HEK293 (cell line): ENCODE data around the gene PIGN.

Source experiments
- KLF9 ChIP-seq: fragments of 450-650 bp; formaldehyde crosslinking; IDR thresholded peaks from 2 replicates; pipeline ENCODE4 v1.5.1; 2016; ENCODE audit warnings: missing biosample characterization, missing genetic modification characterization, low read depth
- MZF1 ChIP-seq: fragments of 450-650 bp; formaldehyde crosslinking; IDR thresholded peaks from 2 replicates; pipeline ENCODE4 v1.5.1; 2017; ENCODE audit warnings: missing biosample characterization, missing genetic modification characterization, borderline replicate concordance
- PBX3 ChIP-seq: sonication (generic); formaldehyde crosslinking; IDR thresholded peaks from 2 replicates; pipeline ENCODE4 v1.8.1; 2022; ENCODE audit warnings: mild to moderate bottlenecking, moderate library complexity, missing genetic modification reagents
- PRDM10 ChIP-seq: fragments of 450-650 bp; formaldehyde crosslinking; IDR thresholded peaks from 2 replicates; pipeline ENCODE4 v1.5.1; 2016; ENCODE audit warnings: missing biosample characterization, missing genetic modification characterization
- SCRT2 ChIP-seq: fragments of 450-650 bp; formaldehyde crosslinking; IDR thresholded peaks from 2 replicates; pipeline ENCODE4 v1.5.1; 2016; ENCODE audit warnings: missing biosample characterization, missing genetic modification characterization
- SP2 ChIP-seq: fragments of 450-650 bp; formaldehyde crosslinking; IDR thresholded peaks from 2 replicates; pipeline ENCODE4 v1.5.1; 2016; ENCODE audit warnings: missing biosample characterization, missing genetic modification characterization
- SP3 ChIP-seq: fragments of 450-650 bp; formaldehyde crosslinking; IDR thresholded peaks from 2 replicates; pipeline ENCODE4 v1.5.1; 2016; ENCODE audit warnings: missing biosample characterization, missing genetic modification characterization
- YY2 ChIP-seq: fragments of 450-650 bp; formaldehyde crosslinking; IDR thresholded peaks from 2 replicates; pipeline ENCODE4 v1.5.1; 2016; ENCODE audit warnings: missing biosample characterization, missing genetic modification characterization
- ZBTB20 ChIP-seq: fragments of 450-650 bp; formaldehyde crosslinking; IDR thresholded peaks from 2 replicates; pipeline ENCODE4 v1.5.1; 2016; ENCODE audit warnings: missing biosample characterization, missing genetic modification characterization
- ZBTB26 ChIP-seq: fragments of 450-650 bp; formaldehyde crosslinking; optimal IDR thresholded peaks from 2 replicates; pipeline ENCODE3; 2016; ENCODE audit warnings: missing biosample characterization, mild to moderate bottlenecking, missing genetic modification characterization
- ZBTB44 ChIP-seq: fragments of 450-650 bp; IDR thresholded peaks from 2 replicates; pipeline ENCODE4 v1.5.1; 2018; ENCODE audit warnings: missing biosample characterization, mild to moderate bottlenecking, missing genetic modification characterization
- ZBTB6 ChIP-seq: fragments of 450-650 bp; formaldehyde crosslinking; IDR thresholded peaks from 2 replicates; pipeline ENCODE4 v1.5.1; 2017; ENCODE audit warnings: missing biosample characterization, missing genetic modification characterization
- ZFHX2 ChIP-seq: fragments of 450-650 bp; formaldehyde crosslinking; conservative IDR thresholded peaks from 2 replicates; pipeline ENCODE4 v1.5.1; 2016; ENCODE audit warnings: missing biosample characterization, missing genetic modification characterization
- ZFP69B ChIP-seq: fragments of 450-650 bp; formaldehyde crosslinking; IDR thresholded peaks from 2 replicates; pipeline ENCODE4 v1.5.1; 2016; ENCODE audit warnings: missing biosample characterization, missing genetic modification characterization
- ZNF140 ChIP-seq: fragments of 450-650 bp; formaldehyde crosslinking; IDR thresholded peaks from 2 replicates; pipeline ENCODE4 v1.5.1; 2016; ENCODE audit warnings: missing biosample characterization, missing genetic modification characterization
- ZNF23 ChIP-seq: fragments of 450-650 bp; formaldehyde crosslinking; IDR thresholded peaks from 2 replicates; pipeline ENCODE4 v1.5.1; 2016; ENCODE audit warnings: missing biosample characterization, missing genetic modification characterization, borderline replicate concordance
- ZNF510 ChIP-seq: fragments of 450-650 bp; formaldehyde crosslinking; IDR thresholded peaks from 2 replicates; pipeline ENCODE4 v1.5.1; 2018; ENCODE audit warnings: mild to moderate bottlenecking, missing genetic modification characterization, missing biosample characterization; ENCODE audit not compliant: insufficient replicate concordance
- ZNF514 ChIP-seq: fragments of 450-650 bp; formaldehyde crosslinking; IDR thresholded peaks from 2 replicates; pipeline ENCODE4 v1.5.1; 2016; ENCODE audit warnings: missing biosample characterization, missing genetic modification characterization
- ZNF521 ChIP-seq: fragments of 450-650 bp; formaldehyde crosslinking; IDR thresholded peaks from 2 replicates; pipeline ENCODE4 v1.5.1; 2017; ENCODE audit warnings: missing biosample characterization, mild to moderate bottlenecking, missing genetic modification characterization
- ZNF548 ChIP-seq: fragments of 450-650 bp; formaldehyde crosslinking; IDR thresholded peaks from 2 replicates; pipeline ENCODE4 v1.5.1; 2016; ENCODE audit warnings: missing biosample characterization, missing genetic modification characterization
- ZNF561 ChIP-seq: fragments of 450-650 bp; IDR thresholded peaks from 2 replicates; pipeline ENCODE4 v1.5.1; 2018; ENCODE audit warnings: missing biosample characterization, missing genetic modification characterization, borderline replicate concordance
- ZNF585B ChIP-seq: fragments of 450-650 bp; formaldehyde crosslinking; IDR thresholded peaks from 2 replicates; pipeline ENCODE4 v1.5.1; 2016; ENCODE audit warnings: missing biosample characterization, missing genetic modification characterization
- ZNF664 ChIP-seq: fragments of 450-650 bp; formaldehyde crosslinking; IDR thresholded peaks from 2 replicates; pipeline ENCODE4 v1.5.1; 2016; ENCODE audit warnings: missing biosample characterization, missing genetic modification characterization
- ZNF670 ChIP-seq: fragments of 450-650 bp; formaldehyde crosslinking; IDR thresholded peaks from 2 replicates; pipeline ENCODE4 v1.5.1; 2016; ENCODE audit warnings: missing biosample characterization, missing genetic modification characterization, low read depth
- ZNF747 ChIP-seq: fragments of 450-650 bp; formaldehyde crosslinking; IDR thresholded peaks from 2 replicates; pipeline ENCODE4 v1.5.1; 2016; ENCODE audit warnings: missing biosample characterization, missing genetic modification characterization
- ZNF843 ChIP-seq: fragments of 450-650 bp; formaldehyde crosslinking; IDR thresholded peaks from 2 replicates; pipeline ENCODE4 v1.5.1; 2016; ENCODE audit warnings: missing biosample characterization, missing genetic modification characterization
- ZSCAN5A ChIP-seq: fragments of 450-650 bp; formaldehyde crosslinking; IDR thresholded peaks from 2 replicates; pipeline ENCODE4 v1.5.1; 2016; ENCODE audit warnings: missing biosample characterization, missing genetic modification characterization

PIGN gene

GRCh38 chr18:62186774-62187542 is at the start of gene PIGN, which contains the start of gene RELCH (continued):
- TF ChIP-seq YY2 (tag by site-specific recombination) (peak; percentile 97), ZNF585B (no peak), MZF1 (tag by site-specific recombination) (no peak), ZBTB26 (tag by site-specific recombination) (peak; percentile 71), ZBTB20 (tag by site-specific recombination) (no peak), PRDM10 (tag by site-specific recombination) (peak; percentile 47; the same call in 1 of the 2 replicates), ZNF747 (tag by site-specific recombination) (no peak), ZFHX2 (peak; percentile 63), ZBTB44 (tag by site-specific recombination) (peak; percentile 74), ZNF548 (tag by site-specific recombination) (no peak), ZNF670 (tag by site-specific recombination) (no peak), ZNF514 (tag by site-specific recombination) (no peak), ZNF23 (tag by site-specific recombination) (no peak), ZFP69B (tag by site-specific recombination) (0 out of 2 replicates have a peak, but pooled peaks have one; percentile 18), SP2 (tag by site-specific recombination) (peak; percentile 93), ZNF664 (tag by site-specific recombination) (no peak), ZSCAN5A (tag by site-specific recombination) (no peak), PBX3 (CRISPR knock-in tag) (no peak), ZNF140 (tag by site-specific recombination) (no peak), ZNF561 (tag by site-specific recombination) (0 out of 2 replicates have a peak, but pooled peaks have one; percentile 18), ZNF521 (tag by site-specific recombination) (no peak), SP3 (tag by site-specific recombination) (peak; percentile 99), ZNF510 (no peak), ZBTB6 (tag by site-specific recombination) (no peak), SCRT2 (tag by site-specific recombination) (peak; percentile 69), KLF9 (tag by site-specific recombination) (peak; percentile 55; the same call in 1 of the 2 replicates), ZNF843 (tag by site-specific recombination) (peak; percentile 47; the same call in 1 of the 2 replicates)
